ENCODE measurements around the gene CCL8. TPM values are rescaled to one million over a fixed set of nuclear protein-coding genes. Genes with fewer than 3 reads are reported as not detected.
A peak's percentile ranks its signal among the peaks of the same experiment; 100 is the strongest.

The CCL8 gene
- total RNA-seq, 2 experiments from 2014 or later = not detected

GRCh38 chr17:34366010-34366409 lies 46.8 kb downstream of the CCL8 start:
- Mint-ChIP-seq H3K36me3 (no peaks in the 10 kb centered on the region), H3K4me1 (peaks cover 32% of the 10 kb centered on the region), H3K27me3 (peaks cover 19% of the 10 kb centered on the region), H3K27ac (peak overlapping the region; percentile 40), H3K9me3 (no peaks in the 10 kb centered on the region), H3K4me3 (no peak overlapping the region)
- POLR2A ChIA-PET = no interaction called here
- ATAC-seq (ENCODE audit: low read depth) (no peak), DNase-seq (no peak)

DNA sequence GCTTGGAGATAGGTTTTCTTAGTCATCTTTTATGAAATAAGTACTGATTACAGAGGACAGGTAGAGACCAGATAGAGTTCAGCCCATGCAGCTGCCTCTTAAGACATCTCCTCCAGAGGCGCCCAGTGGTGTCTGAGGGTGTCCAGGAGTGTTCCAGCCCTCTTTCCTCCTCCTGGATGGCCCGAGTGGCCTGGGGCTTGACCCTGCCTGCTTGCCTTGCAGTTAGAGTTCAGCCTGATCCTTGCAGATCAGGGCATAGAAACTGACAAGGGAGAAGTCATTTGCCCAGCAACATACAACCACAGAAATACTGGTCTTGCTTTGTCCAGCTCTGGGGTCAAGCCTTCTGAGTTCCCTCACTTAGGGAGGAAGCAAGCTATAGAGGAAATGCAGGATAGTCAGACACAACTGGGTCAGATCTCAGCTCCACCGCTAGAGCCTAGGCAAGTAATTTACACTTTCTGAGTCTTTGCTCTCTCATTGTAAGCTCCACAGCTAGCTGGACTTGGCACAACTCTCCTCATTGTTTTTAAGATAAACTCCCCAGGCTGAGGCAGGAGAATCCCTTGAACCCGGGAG lies 47.4 kb downstream of the CCL8 start:
- peaks cover 34% of the 10 kb centered on the region for H3K4me1 Mint-ChIP-seq
- H3K4me3 Mint-ChIP-seq = no peak overlapping the region
- POLR2A ChIA-PET = no interaction called here
- H3K27me3 Mint-ChIP-seq = peaks cover 19% of the 10 kb centered on the region
- ATAC-seq (ENCODE audit: low read depth) = no peak
- no peaks in the 10 kb centered on the region for H3K36me3 Mint-ChIP-seq
- DNase-seq = no peak
- H3K27ac Mint-ChIP-seq = no peak overlapping the region
- no peaks in the 10 kb centered on the region for H3K9me3 Mint-ChIP-seq

GRCh38 chr17:34367486-34368195 lies 48.4 kb downstream of the CCL8 start:
- DNase-seq (no peak), ATAC-seq (ENCODE audit: low read depth) (no peak)
- H3K36me3 Mint-ChIP-seq = no peaks in the 10 kb centered on the region
- POLR2A ChIA-PET = interaction anchor here (1.1 kb wide), 1 partner anchor 14 kb away, joined by 3 read pairs; no protein-coding TSS in a partner anchor
- H3K4me1 Mint-ChIP-seq = peaks cover 34% of the 10 kb centered on the region
- H3K9me3 Mint-ChIP-seq = no peaks in the 10 kb centered on the region
- no peak overlapping the region for H3K4me3 Mint-ChIP-seq
- peaks cover 14% of the 10 kb centered on the region for H3K27me3 Mint-ChIP-seq
- H3K27ac Mint-ChIP-seq = no peak overlapping the region

DNA sequence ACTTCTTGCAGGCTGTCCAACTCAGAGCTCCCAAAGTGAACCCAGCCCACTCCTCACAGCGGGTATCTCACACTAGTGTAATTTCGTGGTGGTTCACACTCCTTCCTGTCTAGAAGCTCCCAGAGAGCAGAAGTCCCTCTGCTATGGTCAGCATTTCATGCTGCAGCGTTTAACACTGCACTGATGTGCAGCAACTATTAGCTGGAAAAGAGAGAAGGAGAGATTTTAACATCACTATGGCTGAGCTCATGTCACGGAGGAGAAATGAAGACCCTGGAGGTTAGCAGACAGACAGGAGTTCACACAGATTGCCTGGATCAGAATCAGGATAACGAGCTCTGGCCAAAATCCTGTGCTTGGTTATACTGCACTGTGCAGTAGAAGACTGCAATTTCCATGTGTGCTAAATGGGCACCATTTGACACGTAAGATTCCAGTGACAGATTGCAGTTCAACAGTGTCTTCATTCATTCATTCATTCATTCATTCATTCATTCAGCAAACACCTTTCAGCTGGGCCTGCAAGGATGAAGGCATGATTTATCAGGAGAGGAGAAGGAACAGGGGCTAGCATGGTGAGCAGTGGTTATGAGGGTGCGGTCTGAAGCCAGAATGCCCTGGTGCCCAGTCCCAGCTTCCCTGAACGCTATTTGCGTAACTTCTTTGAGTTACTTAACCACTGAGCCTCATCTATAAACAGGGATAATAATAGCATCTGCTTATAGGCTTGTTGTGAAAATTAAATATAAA lies 49.1 kb downstream of the CCL8 start:
- Mint-ChIP-seq H3K4me3 (no peak overlapping the region), H3K27me3 (peaks cover 14% of the 10 kb centered on the region), H3K36me3 (no peaks in the 10 kb centered on the region), H3K27ac (no peak overlapping the region), H3K9me3 (no peaks in the 10 kb centered on the region), H3K4me1 (peaks cover 31% of the 10 kb centered on the region)
- ATAC-seq (ENCODE audit: low read depth) (no peak), DNase-seq (no peak)
- POLR2A ChIA-PET = interaction anchor here (1.1 kb wide), 1 partner anchor 14 kb away, joined by 3 read pairs; no protein-coding TSS in a partner anchor

DNA sequence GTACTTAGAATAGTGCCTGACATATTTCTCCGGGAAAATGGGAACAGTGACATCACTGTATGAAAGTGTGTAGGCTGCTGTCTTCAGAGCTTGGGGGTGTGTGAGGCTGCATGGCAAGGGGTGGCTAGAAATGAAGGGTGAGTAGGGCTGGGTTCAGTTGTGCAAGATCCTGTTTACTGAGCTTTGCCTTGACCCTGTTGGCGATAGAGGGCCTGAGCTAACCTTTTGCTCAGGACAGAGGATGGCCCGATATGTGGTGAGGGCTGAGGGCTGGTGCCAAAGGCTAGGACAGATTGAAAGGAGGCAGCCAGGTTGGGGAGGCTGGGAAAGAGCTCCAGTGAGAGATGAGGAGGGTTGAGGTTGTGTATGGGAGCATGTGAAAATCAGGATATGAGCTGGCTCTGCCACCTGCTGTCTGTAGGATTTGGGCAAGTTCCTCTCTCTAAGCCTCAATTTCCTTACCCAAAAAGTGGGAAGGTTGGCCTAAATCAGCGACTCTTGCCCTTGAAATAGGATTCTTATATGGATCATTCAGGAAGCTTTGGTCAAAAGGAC lies 49.8 kb downstream of the CCL8 start:
- Mint-ChIP-seq H3K4me3 (no peak overlapping the region), H3K9me3 (no peaks in the 10 kb centered on the region), H3K27ac (no peak overlapping the region), H3K4me1 (peaks cover 31% of the 10 kb centered on the region), H3K36me3 (no peaks in the 10 kb centered on the region), H3K27me3 (peaks cover 12% of the 10 kb centered on the region)
- DNase-seq = no peak
- POLR2A ChIA-PET = interaction anchor here (1.1 kb wide), 1 partner anchor 13 kb away, joined by 3 read pairs; no protein-coding TSS in a partner anchor
- ATAC-seq (ENCODE audit: low read depth) = no peak

DNA sequence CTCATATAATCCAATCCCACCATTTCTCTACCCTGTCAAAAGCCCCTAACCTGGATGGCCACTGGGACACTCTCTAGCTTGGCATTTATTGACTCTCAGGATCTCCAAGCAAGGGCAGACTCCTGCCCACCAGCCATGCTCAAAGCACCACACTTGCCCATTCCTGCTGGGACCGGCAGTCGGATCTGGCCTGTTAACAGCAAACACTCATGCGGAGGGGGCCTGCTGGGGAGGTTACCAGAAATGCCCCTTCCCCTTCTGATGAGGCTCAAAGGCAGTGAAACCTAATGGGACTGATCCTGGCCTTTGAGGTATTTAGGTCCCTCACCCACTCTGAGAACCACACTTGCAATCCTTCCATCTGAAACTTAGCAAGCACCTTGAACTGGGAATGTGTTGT lies 50.3 kb downstream of the CCL8 start:
- DNase-seq (no peak), ATAC-seq (ENCODE audit: low read depth) (no peak)
- H3K9me3 Mint-ChIP-seq = no peaks in the 10 kb centered on the region
- H3K4me1 Mint-ChIP-seq = peaks cover 29% of the 10 kb centered on the region
- H3K27me3 Mint-ChIP-seq = peaks cover 8% of the 10 kb centered on the region
- no peaks in the 10 kb centered on the region for H3K36me3 Mint-ChIP-seq
- no peak overlapping the region for H3K27ac Mint-ChIP-seq
- no peak overlapping the region for H3K4me3 Mint-ChIP-seq
- POLR2A ChIA-PET = no interaction called here

DNA sequence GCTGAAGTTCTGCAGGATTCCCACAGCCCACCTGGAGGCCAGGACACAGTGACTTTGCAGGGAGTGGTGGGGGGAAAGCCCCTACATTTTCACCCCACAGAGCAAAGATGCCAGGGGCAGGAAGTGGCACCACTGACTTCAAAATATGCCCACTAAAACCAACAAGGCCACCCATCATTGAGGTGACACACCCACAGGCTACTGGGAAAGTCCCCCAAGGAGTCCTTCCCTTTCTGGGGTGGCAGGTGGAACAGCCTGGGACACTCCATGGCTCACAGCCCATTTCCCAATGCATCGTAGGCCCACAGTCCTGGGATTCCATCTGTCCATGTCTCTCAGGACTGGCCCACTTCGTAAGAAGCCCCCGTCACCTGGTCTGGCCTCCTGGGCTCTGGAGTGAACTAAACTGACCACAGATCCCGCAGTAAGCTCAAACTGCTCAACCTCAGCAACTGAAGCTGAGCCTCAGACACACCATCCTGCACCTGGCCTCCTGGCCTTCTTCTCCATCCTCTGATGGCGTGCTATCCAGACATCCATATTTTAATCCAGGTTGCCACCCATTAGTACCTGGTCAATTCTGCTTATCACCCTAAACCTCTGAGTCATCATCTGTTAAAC lies 51.3 kb downstream of the CCL8 start:
- Mint-ChIP-seq H3K36me3 (no peaks in the 10 kb centered on the region), H3K27me3 (peaks cover 8% of the 10 kb centered on the region), H3K4me1 (peaks cover 21% of the 10 kb centered on the region), H3K9me3 (no peaks in the 10 kb centered on the region), H3K4me3 (no peak overlapping the region), H3K27ac (no peak overlapping the region)
- POLR2A ChIA-PET = no interaction called here
- no peak for DNase-seq
- ATAC-seq (ENCODE audit: low read depth) = no peak

- Mint-ChIP-seq H3K36me3 (no peaks in the 10 kb centered on the region), H3K27me3 (peaks cover 8% of the 10 kb centered on the region), H3K4me1 (peaks cover 17% of the 10 kb centered on the region), H3K4me3 (no peak overlapping the region), H3K27ac (no peak overlapping the region), H3K9me3 (no peaks in the 10 kb centered on the region)
- no peak for ATAC-seq (ENCODE audit: low read depth)
- no peak for DNase-seq
- POLR2A ChIA-PET = no interaction called here
Observed at GRCh38 chr17:34370997-34371395, 51.8 kb downstream of the CCL8 start.

Other genes with a start within 250 kb of the CCL8 start
- 1 to 10 TPM; 6.9 to 9.4 TPM for gene CCL2, start 64.2 kb upstream of the CCL8 start, total RNA-seq
- gene CCL7, start 49.2 kb upstream of the CCL8 start, total RNA-seq = not detected
- not detected for gene CCL11, start 33.7 kb upstream of the CCL8 start, total RNA-seq
- not detected for gene CCL13, start 37.0 kb downstream of the CCL8 start, total RNA-seq
- not detected for gene CCL1, start 43.8 kb downstream of the CCL8 start, total RNA-seq

All from activated naive CD8-positive, alpha-beta T cell treated with anti-CD3 and anti-CD28 coated beads, Interleukin-2, amount 10 ng/mL, durations not matched to agents 7 days and 5 days (primary cell).